Measurements from ENCODE around the gene DLX3.

Gene DLX3

DNA sequence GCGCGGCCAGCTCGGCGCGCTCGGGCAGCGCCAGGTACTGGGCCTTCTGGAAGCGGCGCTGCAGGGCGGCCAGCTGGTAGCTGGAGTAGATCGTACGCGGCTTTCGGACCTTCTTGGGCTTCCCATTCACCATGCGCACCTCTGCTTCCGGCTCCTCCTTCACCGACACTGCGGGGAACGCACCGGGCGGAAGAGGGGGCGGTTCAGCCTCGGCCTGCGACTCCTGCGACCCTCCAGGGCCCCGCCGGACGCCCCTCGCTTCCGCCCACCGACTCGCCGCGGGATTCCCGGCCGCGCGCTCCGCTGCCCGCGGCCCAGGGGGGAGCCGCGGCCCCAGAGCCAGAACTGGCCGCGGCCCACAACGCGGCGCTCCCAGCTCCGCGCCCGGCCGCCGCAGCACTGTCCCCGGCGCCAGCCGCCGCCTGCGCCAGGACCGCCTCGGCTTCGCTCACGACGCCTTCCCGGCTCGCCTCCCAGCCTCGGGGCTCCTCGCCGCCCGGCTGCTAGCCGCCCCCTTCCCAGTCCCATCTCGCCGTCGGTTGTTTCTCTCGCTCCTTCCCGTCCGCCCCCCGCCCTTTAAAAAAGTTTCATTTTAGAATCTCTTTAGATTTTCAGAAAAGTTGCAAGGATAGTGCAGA lies 1.5 kb downstream of the DLX3 start:
- no peaks in the 10 kb centered on the region for H3K36me3 ChIP-seq (ENCODE audit: control insufficient read depth in 4 of 4, insufficient read depth in 4 of 4, low read length in 3 of 4)
- ChIA-PET POLR2A (no interaction called here), CTCF (interaction anchor here (0.6 to 10.5 kb wide), 5 partner anchors 36 to 426 kb away, joined by 3 to 172 read pairs (median 49); no protein-coding TSS in a partner anchor)
- peaks cover 5 to 96% (median 52%) of the 10 kb centered on the region in 5 experiments for H3K27me3 ChIP-seq (replicated peaks in 2 of 5; ENCODE audit: control insufficient read depth in 4 of 5, insufficient read depth in 5 of 5, low read length in 4 of 5)
- peaks cover 0 to 5% (median 2%) of the 10 kb centered on the region in 5 experiments for H3K9me3 ChIP-seq (ENCODE audit: control extremely low read depth in 1 of 5, control insufficient read depth in 4 of 5, insufficient read depth in 2 of 5, low read depth in 1 of 5, low read length in 4 of 5)
- DNase-seq = no peak
- no peak overlapping the region for H3K27ac ChIP-seq (ENCODE audit: insufficient read depth in 1 of 2, low read depth in 1 of 2, low read length in 2 of 2, poor library complexity in 1 of 2, severe bottlenecking in 2 of 2)
- peak overlapping the region in 6 of 7 experiments; percentile 21 to 68 (median 50) for H3K4me3 ChIP-seq (ENCODE audit: control insufficient read depth in 1 of 7, extremely low read depth in 1 of 7, insufficient read depth in 4 of 7, low read depth in 2 of 7, low read length in 6 of 7)
- WGBS (ENCODE audit: insufficient coverage) = under 1% methylated on average over 52 of the region's 77 CpGs
- H3K4me1 ChIP-seq (ENCODE audit: control extremely low read depth in 1 of 4, control insufficient read depth in 4 of 4, insufficient read depth in 4 of 4, low read length in 3 of 4) = peaks cover 0 to 38% (median 31%) of the 10 kb centered on the region in 4 experiments

DNA sequence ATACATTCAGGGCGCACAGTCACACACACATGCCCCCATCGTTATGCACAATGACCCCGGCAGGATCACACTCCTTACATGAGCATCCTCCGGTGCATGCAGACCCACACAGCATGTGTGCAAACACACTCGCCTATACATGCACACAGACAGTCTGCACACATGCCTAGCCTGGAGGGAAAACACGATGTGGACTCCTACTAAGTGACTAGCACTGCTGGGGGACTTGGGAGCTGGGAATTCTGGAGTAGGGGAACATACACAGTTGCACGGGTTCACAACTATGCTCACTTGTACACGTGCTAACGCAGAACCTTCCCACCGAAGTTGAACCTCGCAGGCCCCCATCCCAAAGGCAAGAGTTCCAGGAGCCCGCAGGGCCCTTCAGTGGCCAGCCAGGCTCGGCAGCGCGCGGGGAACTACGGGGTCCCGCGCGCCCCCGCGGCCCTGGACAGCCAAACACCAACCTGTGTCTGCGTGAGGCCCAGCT lies 2.0 kb downstream of the DLX3 start:
- peak overlapping the region in 5 of 7 experiments; percentile 35 to 68 (median 59) for H3K4me3 ChIP-seq (ENCODE audit: control insufficient read depth in 1 of 7, extremely low read depth in 1 of 7, insufficient read depth in 4 of 7, low read depth in 2 of 7, low read length in 6 of 7)
- POLR2A ChIA-PET = no interaction called here

GRCh38 chr17:49992191-49992932 lies 2.7 kb downstream of the DLX3 start:
- no peak overlapping the region for H3K4me3 ChIP-seq (ENCODE audit: control insufficient read depth in 1 of 7, extremely low read depth in 1 of 7, insufficient read depth in 4 of 7, low read depth in 2 of 7, low read length in 6 of 7)
- no peak overlapping the region for H3K27ac ChIP-seq (ENCODE audit: insufficient read depth in 1 of 2, low read depth in 1 of 2, low read length in 2 of 2, poor library complexity in 1 of 2, severe bottlenecking in 2 of 2)
- CTCF ChIA-PET = interaction anchor here (1.6 to 7.3 kb wide), 2 partner anchors 35 to 41 kb away, joined by 4 to 91 read pairs; no protein-coding TSS in a partner anchor
- no peaks in the 10 kb centered on the region for H3K36me3 ChIP-seq (ENCODE audit: control insufficient read depth in 4 of 4, insufficient read depth in 4 of 4, low read length in 3 of 4)
- peaks cover 5 to 100% (median 49%) of the 10 kb centered on the region in 5 experiments for H3K27me3 ChIP-seq (replicated peaks in 2 of 5; ENCODE audit: control insufficient read depth in 4 of 5, insufficient read depth in 5 of 5, low read length in 4 of 5)
- POLR2A ChIA-PET = no interaction called here
- H3K4me1 ChIP-seq (ENCODE audit: control extremely low read depth in 1 of 4, control insufficient read depth in 4 of 4, insufficient read depth in 4 of 4, low read length in 3 of 4) = peaks cover 0 to 43% (median 38%) of the 10 kb centered on the region in 4 experiments
- peaks cover 0 to 5% (median 2%) of the 10 kb centered on the region in 5 experiments for H3K9me3 ChIP-seq (ENCODE audit: control extremely low read depth in 1 of 5, control insufficient read depth in 4 of 5, insufficient read depth in 2 of 5, low read depth in 1 of 5, low read length in 4 of 5)
- WGBS (ENCODE audit: insufficient coverage) = 70% methylated on average over 10 of the region's 13 CpGs
- DNase-seq = no peak

More for the DNA sequence above, 2.0 kb downstream of the DLX3 start:
- Histone ChIP-seq H3K36me3 (ENCODE audit: control insufficient read depth in 4 of 4, insufficient read depth in 4 of 4, low read length in 3 of 4) (no peaks in the 10 kb centered on the region), H3K27me3 (replicated peaks in 2 of 5; ENCODE audit: control insufficient read depth in 4 of 5, insufficient read depth in 5 of 5, low read length in 4 of 5) (peaks cover 5 to 100% (median 52%) of the 10 kb centered on the region in 5 experiments), H3K4me1 (ENCODE audit: control extremely low read depth in 1 of 4, control insufficient read depth in 4 of 4, insufficient read depth in 4 of 4, low read length in 3 of 4) (peaks cover 0 to 38% (median 34%) of the 10 kb centered on the region in 4 experiments), H3K9me3 (ENCODE audit: control extremely low read depth in 1 of 5, control insufficient read depth in 4 of 5, insufficient read depth in 2 of 5, low read depth in 1 of 5, low read length in 4 of 5) (peaks cover 0 to 5% (median 2%) of the 10 kb centered on the region in 5 experiments), H3K27ac (ENCODE audit: insufficient read depth in 1 of 2, low read depth in 1 of 2, low read length in 2 of 2, poor library complexity in 1 of 2, severe bottlenecking in 2 of 2) (no peak overlapping the region)
- DNase-seq = no peak
- CTCF ChIA-PET = interaction anchor here (1.6 to 10.5 kb wide), 3 partner anchors 36 to 133 kb away, joined by 4 to 172 read pairs (median 91); no protein-coding TSS in a partner anchor
- whole genome bisulfite sequencing (ENCODE audit: insufficient coverage) = 17% methylated on average over 20 of the region's 23 CpGs

DNA sequence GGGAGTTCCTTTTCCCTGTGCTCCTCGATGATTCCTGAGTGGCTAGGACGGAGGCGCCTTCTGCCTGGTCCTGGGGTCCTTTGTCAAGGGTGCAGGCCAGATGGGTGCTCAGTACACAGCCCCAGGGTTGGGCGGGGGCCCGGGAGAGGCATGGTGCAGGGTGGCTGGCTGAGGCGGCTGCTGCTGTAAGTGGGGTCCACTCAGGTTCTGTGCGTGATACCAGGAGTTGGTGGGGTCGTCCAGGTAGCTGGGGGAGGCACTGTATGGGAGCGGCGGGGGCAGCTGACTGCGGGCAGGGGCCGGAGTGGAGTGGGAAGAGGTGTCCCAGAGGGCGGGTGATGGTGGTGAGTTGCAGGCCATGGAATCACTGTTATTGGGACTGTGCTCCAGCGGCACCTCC lies 3.6 kb downstream of the DLX3 start:
- no peak for DNase-seq
- WGBS (ENCODE audit: insufficient coverage) = 76% methylated on average over 7 of the region's 14 CpGs
- CTCF ChIA-PET = interaction anchor here (3.4 kb wide), 1 partner anchor 18 kb away, joined by 25 read pairs; no protein-coding TSS in a partner anchor
- no peak overlapping the region for H3K4me3 ChIP-seq (ENCODE audit: control insufficient read depth in 1 of 7, extremely low read depth in 1 of 7, insufficient read depth in 4 of 7, low read depth in 2 of 7, low read length in 6 of 7)
- H3K36me3 ChIP-seq (ENCODE audit: control insufficient read depth in 4 of 4, insufficient read depth in 4 of 4, low read length in 3 of 4) = no peaks in the 10 kb centered on the region
- no peak overlapping the region for H3K27ac ChIP-seq (ENCODE audit: insufficient read depth in 1 of 2, low read depth in 1 of 2, low read length in 2 of 2, poor library complexity in 1 of 2, severe bottlenecking in 2 of 2)
- peaks cover 0 to 5% (median 2%) of the 10 kb centered on the region in 5 experiments for H3K9me3 ChIP-seq (ENCODE audit: control extremely low read depth in 1 of 5, control insufficient read depth in 4 of 5, insufficient read depth in 2 of 5, low read depth in 1 of 5, low read length in 4 of 5)
- peaks cover 0 to 36% (median 34%) of the 10 kb centered on the region in 4 experiments for H3K4me1 ChIP-seq (ENCODE audit: control extremely low read depth in 1 of 4, control insufficient read depth in 4 of 4, insufficient read depth in 4 of 4, low read length in 3 of 4)
- POLR2A ChIA-PET = no interaction called here
- peaks cover 5 to 100% (median 52%) of the 10 kb centered on the region in 5 experiments for H3K27me3 ChIP-seq (replicated peaks in 2 of 5; ENCODE audit: control insufficient read depth in 4 of 5, insufficient read depth in 5 of 5, low read length in 4 of 5)

- DNase-seq = no peak
- H3K27me3 ChIP-seq (replicated peaks in 2 of 5; ENCODE audit: control insufficient read depth in 4 of 5, insufficient read depth in 5 of 5, low read length in 4 of 5) = peaks cover 1 to 100% (median 50%) of the 10 kb centered on the region in 5 experiments
- H3K27ac ChIP-seq (ENCODE audit: insufficient read depth in 1 of 2, low read depth in 1 of 2, low read length in 2 of 2, poor library complexity in 1 of 2, severe bottlenecking in 2 of 2) = no peak overlapping the region
- 91% methylated on average over 8 of the region's 8 CpGs for WGBS (ENCODE audit: insufficient coverage)
- ChIA-PET POLR2A (no interaction called here), CTCF (interaction anchor here (1.0 to 3.4 kb wide), 4 partner anchors 11 to 36 kb away, joined by 4 to 25 read pairs (median 8); no protein-coding TSS in a partner anchor)
- peaks cover 0 to 5% (median 2%) of the 10 kb centered on the region in 5 experiments for H3K9me3 ChIP-seq (ENCODE audit: control extremely low read depth in 1 of 5, control insufficient read depth in 4 of 5, insufficient read depth in 2 of 5, low read depth in 1 of 5, low read length in 4 of 5)
- H3K36me3 ChIP-seq (ENCODE audit: control insufficient read depth in 4 of 4, insufficient read depth in 4 of 4, low read length in 3 of 4) = no peaks in the 10 kb centered on the region
- H3K4me1 ChIP-seq (ENCODE audit: control extremely low read depth in 1 of 4, control insufficient read depth in 4 of 4, insufficient read depth in 4 of 4, low read length in 3 of 4) = peaks cover 0 to 36% (median 34%) of the 10 kb centered on the region in 4 experiments
- H3K4me3 ChIP-seq (ENCODE audit: control insufficient read depth in 1 of 7, extremely low read depth in 1 of 7, insufficient read depth in 4 of 7, low read depth in 2 of 7, low read length in 6 of 7) = no peak overlapping the region
These were observed 4.1 kb downstream of the DLX3 start for GRCh38 chr17:49990921-49991320.

- ChIA-PET CTCF (interaction anchor here (0.7 to 3.4 kb wide), 8 partner anchors 8 to 146 kb away, joined by 3 to 25 read pairs (median 4); no protein-coding TSS in a partner anchor), POLR2A (interaction anchor here (0.6 kb wide), 1 partner anchor 425 kb away, joined by 3 read pairs; no protein-coding TSS in a partner anchor)
- H3K36me3 ChIP-seq (ENCODE audit: control insufficient read depth in 4 of 4, insufficient read depth in 4 of 4, low read length in 3 of 4) = no peaks in the 10 kb centered on the region
- peaks cover 0 to 5% (median 2%) of the 10 kb centered on the region in 5 experiments for H3K9me3 ChIP-seq (ENCODE audit: control extremely low read depth in 1 of 5, control insufficient read depth in 4 of 5, insufficient read depth in 2 of 5, low read depth in 1 of 5, low read length in 4 of 5)
- H3K4me1 ChIP-seq (ENCODE audit: control extremely low read depth in 1 of 4, control insufficient read depth in 4 of 4, insufficient read depth in 4 of 4, low read length in 3 of 4) = peaks cover 0 to 36% (median 34%) of the 10 kb centered on the region in 4 experiments
- H3K27ac ChIP-seq (ENCODE audit: insufficient read depth in 1 of 2, low read depth in 1 of 2, low read length in 2 of 2, poor library complexity in 1 of 2, severe bottlenecking in 2 of 2) = no peak overlapping the region
- DNase-seq = no peak
- no peak overlapping the region for H3K4me3 ChIP-seq (ENCODE audit: control insufficient read depth in 1 of 7, extremely low read depth in 1 of 7, insufficient read depth in 4 of 7, low read depth in 2 of 7, low read length in 6 of 7)
- peaks cover 0 to 99% (median 44%) of the 10 kb centered on the region in 5 experiments for H3K27me3 ChIP-seq (replicated peaks in 2 of 5; ENCODE audit: control insufficient read depth in 4 of 5, insufficient read depth in 5 of 5, low read length in 4 of 5)
- no CpG with 5 or more reads among the region's 3 CpGs for WGBS (ENCODE audit: insufficient coverage)
These were observed 4.7 kb downstream of the DLX3 start for GRCh38 chr17:49990331-49990730.
